IMR-90 (cell line): ENCODE measurements around the gene PCBP4. TPM values are rescaled to one million over a fixed set of nuclear protein-coding genes. Genes with fewer than 3 reads are reported as not detected.

Experiments
- ATAC-seq: fragments of 200-7000 bp; cut with Tn5 transposase; 2 replicates; pipeline ENCODE4 v1.9.1; 2020; ENCODE audit warnings: low read depth, mild to moderate bottlenecking, moderate library complexity
- BruUV-seq: library from RNA; stranded (reverse); fragments of 400-500 nt; replicated peaks from 2 replicates; lab custom pipeline; 2021; lab: Mats Ljungman, UMichigan
- CTCF ChIA-PET: fragments of 300-600 bp; formaldehyde crosslinking; extraction: SDS; loops from one replicate; lab custom pipeline; 2021; ENCODE audit warnings: antibody characterized with exemption; lab: Yijun Ruan, JAX
- POLR2A ChIA-PET: fragments of 300-600 bp; sonication (Branson Sonifier 250); formaldehyde crosslinking; loops from one replicate; lab custom pipeline; 2022; ENCODE audit warnings: antibody characterized with exemption; ENCODE audit not compliant: unreplicated experiment; lab: Charles Lee
- DNase-seq: peaks from one replicate; pipeline ENCODE4 v3.0.0; 2013
- H2AFZ ChIP-seq: replicated peaks from 2 replicates; pipeline ENCODE3; 2013; ENCODE audit warnings: low read length, mild to moderate bottlenecking; ENCODE audit not compliant: poor library complexity
- H2AK5ac ChIP-seq: 2 replicates; pipeline ENCODE4 v1.6.1; 2013; ENCODE audit warnings: low read depth, low read length, inconsistent platforms
- H2AK9ac ChIP-seq: replicated peaks from 2 replicates; pipeline ENCODE3; 2013; ENCODE audit warnings: mild to moderate bottlenecking, low read depth, low read length, moderate library complexity; ENCODE audit not compliant: poor library complexity
- H2BK120ac ChIP-seq: 2 replicates; pipeline ENCODE4 v1.6.1; 2013; ENCODE audit warnings: low read depth, low read length, inconsistent platforms
- H2BK15ac ChIP-seq: 3 replicates; pipeline ENCODE4 v1.6.1; 2013; ENCODE audit warnings: low read depth, low read length, inconsistent platforms
- H2BK20ac ChIP-seq: 2 replicates; pipeline ENCODE4 v1.6.1; 2013; ENCODE audit warnings: low read depth, mild to moderate bottlenecking, inconsistent platforms, low read length, moderate library complexity
- H2BK5ac ChIP-seq: 2 replicates; pipeline ENCODE4 v1.6.1; 2013; ENCODE audit warnings: mild to moderate bottlenecking, low read depth, low read length, inconsistent platforms; ENCODE audit not compliant: poor library complexity, severe bottlenecking
- H3K14ac ChIP-seq: replicated peaks from 2 replicates; pipeline ENCODE4 v1.6.1; 2013; ENCODE audit warnings: low read depth, low read length, inconsistent platforms
- H3K18ac ChIP-seq: 2 replicates; pipeline ENCODE4 v1.6.1; 2013; ENCODE audit warnings: low read depth, low read length, control low read depth
- H3K23ac ChIP-seq: 2 replicates; pipeline ENCODE4 v1.6.1; 2013; ENCODE audit warnings: low read depth, low read length, inconsistent platforms
- H3K27ac ChIP-seq: 2 replicates; pipeline ENCODE4 v1.5.1; 2013; ENCODE audit warnings: mild to moderate bottlenecking, control low read depth, low read length; ENCODE audit not compliant: insufficient read depth
- H3K27me3 ChIP-seq: 2 replicates; pipeline ENCODE4 v1.6.1; 2013; ENCODE audit warnings: low read length; ENCODE audit not compliant: control insufficient read depth, insufficient read depth
- H3K36me3 ChIP-seq: 2 replicates; pipeline ENCODE4 v1.6.1; 2013; ENCODE audit warnings: low read length, mixed read lengths; ENCODE audit not compliant: control insufficient read depth, insufficient read depth
- H3K4ac ChIP-seq: 2 replicates; pipeline ENCODE4 v1.6.1; 2013; ENCODE audit warnings: low read depth, low read length, inconsistent platforms
- H3K4me1 ChIP-seq: 2 replicates; pipeline ENCODE4 v1.6.1; 2013; ENCODE audit warnings: low read length, mixed read lengths; ENCODE audit not compliant: control insufficient read depth, insufficient read depth
- H3K4me2 ChIP-seq: 2 replicates; pipeline ENCODE4 v1.6.1; 2013; ENCODE audit warnings: low read depth, mild to moderate bottlenecking, control low read depth, low read length, moderate library complexity
- H3K4me3 ChIP-seq: 2 replicates; pipeline ENCODE4 v1.5.1; 2013; ENCODE audit warnings: low read depth, mild to moderate bottlenecking, control low read depth, low read length, moderate library complexity; ENCODE audit not compliant: insufficient read depth
- H3K56ac ChIP-seq: 2 replicates; pipeline ENCODE4 v1.6.1; 2013; ENCODE audit warnings: low read length, inconsistent platforms; ENCODE audit not compliant: insufficient read depth; ENCODE audit errors: extremely low read depth
- H3K79me1 ChIP-seq, 2 experiments: 2 replicates each; pipeline ENCODE4 v1.6.1; 2013; ENCODE audit warnings: low read length in 2 of 2, inconsistent platforms in 1 of 2, low read depth in 1 of 2
- H3K9ac ChIP-seq: 2 replicates; pipeline ENCODE4 v1.6.1; 2013; ENCODE audit warnings: low read depth, low read length, control low read depth
- H3K9me1 ChIP-seq: 2 replicates; pipeline ENCODE4 v1.6.1; 2013; ENCODE audit warnings: low read length, inconsistent platforms; ENCODE audit not compliant: insufficient read depth
- H3K9me3 ChIP-seq: 2 replicates; pipeline ENCODE4 v1.6.1; 2013; ENCODE audit warnings: low read length; ENCODE audit not compliant: control insufficient read depth, insufficient read depth
- H4K20me1 ChIP-seq: 2 replicates; pipeline ENCODE4 v1.6.1; 2013; ENCODE audit warnings: low read length, inconsistent platforms; ENCODE audit not compliant: insufficient read depth
- H4K5ac ChIP-seq: 2 replicates; pipeline ENCODE4 v1.6.1; 2013; ENCODE audit warnings: mild to moderate bottlenecking, low read depth, low read length, control low read depth
- H4K8ac ChIP-seq, 2 experiments: 2 replicates each; pipeline ENCODE4 v1.6.1; 2013; ENCODE audit warnings: low read depth in 2 of 2, low read length in 2 of 2, control low read depth in 1 of 2, inconsistent platforms in 1 of 2
- H4K91ac ChIP-seq: 2 replicates; pipeline ENCODE4 v1.6.1; 2013; ENCODE audit warnings: low read depth, low read length, inconsistent platforms; ENCODE audit not compliant: insufficient read depth
- BHLHE40 ChIP-seq: fragments of 150-350 bp; IDR thresholded peaks from 2 replicates; pipeline ENCODE4 v1.6.1; 2016; ENCODE audit warnings: mild to moderate bottlenecking, low read depth, low read length
- CEBPB ChIP-seq: IDR thresholded peaks from 2 replicates; pipeline ENCODE4 v1.6.1; 2012; ENCODE audit warnings: low read depth, low read length, improper control_type of control experiment
- CTCF ChIP-seq: conservative IDR thresholded peaks from 2 replicates; pipeline ENCODE4 v1.5.1; 2012; ENCODE audit warnings: mild to moderate bottlenecking, low read depth, low read length, improper control_type of control experiment
- ELK1 ChIP-seq: fragments of 150-350 bp; IDR thresholded peaks from 2 replicates; pipeline ENCODE4 v1.6.1; 2016; ENCODE audit warnings: low read depth, mild to moderate bottlenecking, low read length, moderate library complexity, borderline replicate concordance
- FOS ChIP-seq: fragments of 150-350 bp; IDR thresholded peaks from 2 replicates; pipeline ENCODE4 v1.6.1; 2016; ENCODE audit warnings: low read depth, low read length
- MAFK ChIP-seq: IDR thresholded peaks from 2 replicates; pipeline ENCODE4 v1.6.1; 2012; ENCODE audit warnings: low read depth, low read length, improper control_type of control experiment
- MAZ ChIP-seq: IDR thresholded peaks from 2 replicates; pipeline ENCODE4 v1.6.1; 2012; ENCODE audit warnings: low read depth, mild to moderate bottlenecking, low read length, improper control_type of control experiment, moderate library complexity, borderline replicate concordance
- NFE2L2 ChIP-seq: fragments of 150-350 bp; IDR thresholded peaks from 2 replicates; pipeline ENCODE4 v1.6.1; 2016; ENCODE audit warnings: low read depth, mild to moderate bottlenecking, low read length
- POLR2A ChIP-seq: IDR thresholded peaks from 2 replicates; pipeline ENCODE4 v1.6.1; 2012; ENCODE audit warnings: mild to moderate bottlenecking, low read depth, low read length
- RAD21 ChIP-seq: IDR thresholded peaks from 2 replicates; pipeline ENCODE4 v1.6.1; 2012; ENCODE audit warnings: low read length, improper control_type of control experiment
- RFX5 ChIP-seq: IDR thresholded peaks from 2 replicates; pipeline ENCODE4 v1.8.0; 2012; ENCODE audit warnings: low read depth, mild to moderate bottlenecking, low read length, moderate library complexity
- SMC3 ChIP-seq: fragments of 150-350 bp; IDR thresholded peaks from 2 replicates; pipeline ENCODE4 v1.6.1; 2016; ENCODE audit warnings: low read depth, mild to moderate bottlenecking, antibody characterized with exemption, low read length, moderate library complexity
- USF2 ChIP-seq: fragments of 150-350 bp; IDR thresholded peaks from 2 replicates; pipeline ENCODE4 v1.6.1; 2017; ENCODE audit warnings: mild to moderate bottlenecking, antibody characterized with exemption, low read length, low read depth
- WGBS, 2 experiments: methylation state at CpG; one replicate each; pipeline versions ENCODE4 v1.1.5 to v1.1.7; 2013; ENCODE audit warnings: missing lambda C conversion rate in 2 of 2; ENCODE audit not compliant: insufficient read length in 1 of 2; ENCODE audit errors: extremely low coverage in 2 of 2; 5-methylcytosine and 5-hydroxymethylcytosine counted together
- dilution Hi-C: fragments of 300-500 bp; cut with HindIII; formaldehyde crosslinking; loops from one replicate; pipeline ENCODE4 v1.14.3; 2018; ENCODE audit warnings: low sequenced_read_pairs; ENCODE audit not compliant: unreplicated experiment
- in situ Hi-C: fragments of 300-500 bp; cut with MboI; formaldehyde crosslinking; loops from 3 replicates; pipeline ENCODE4 v1.14.3; 2019; ENCODE audit warnings: low sequenced_read_pairs, inconsistent platforms, mixed read lengths
- intact Hi-C: fragments of 100-400 bp; cut with micrococcal nuclease; formaldehyde crosslinking; loops from 2 replicates; pipeline ENCODE4 v1.10.0; 2022
- polyA plus RNA-seq, 3 experiments: library from polyadenylated mRNA; depleted of rRNA; stranded (reverse); fragments of >200 nt; gene quantifications; 2 replicates each; pipeline ENCODE4 v1.2.3, GENCODE V29; 2012; ENCODE audit warnings: low replicate concordance in 1 of 3
- total RNA-seq: library from RNA; depleted of rRNA; stranded (reverse); fragments of >200 nt; gene quantifications from 2 replicates; pipeline ENCODE4 v1.2.3, GENCODE V29; 2012

The PCBP4 gene
- total and polyA plus RNA-seq, 2 of the 4 experiments (the other 2 are of a cell fraction): 70.8 to 110 TPM

- Histone ChIP-seq H3K36me3 (peaks cover 24% of the 10 kb centered on the region), H3K4ac (no peak overlapping the region), H3K23ac (no peak overlapping the region), H2AK5ac (no peak overlapping the region), H3K18ac (no peak overlapping the region), H3K56ac (no peak overlapping the region), H3K4me1 (no peaks in the 10 kb centered on the region), H3K14ac (no peak overlapping the region), H2AFZ (no peak overlapping the region), H2BK15ac (no peak overlapping the region), H4K20me1 (no peaks in the 10 kb centered on the region), H3K79me1 (no peaks in the 10 kb centered on the region), H3K4me2 (no peak overlapping the region), H4K8ac (no peak overlapping the region), H4K5ac (no peak overlapping the region), H2BK20ac (no peak overlapping the region), H2AK9ac (no peak overlapping the region), H3K27me3 (no peaks in the 10 kb centered on the region), H2BK120ac (no peak overlapping the region), H4K91ac (no peak overlapping the region), H3K4me3 (no peak overlapping the region), H3K9me1 (no peaks in the 10 kb centered on the region), H3K27ac (no peak overlapping the region), H2BK5ac (no peak overlapping the region), H3K9me3 (no peaks in the 10 kb centered on the region), H3K9ac (no peak overlapping the region)
- peak; percentile 56 for ATAC-seq
- intact Hi-C loops: loop anchor here (10.0 kb wide), 1 partner anchor 595 kb away; no protein-coding TSS in a partner anchor
- ChIA-PET POLR2A (no interaction called here), CTCF (no interaction called here)
- TF ChIP-seq NFE2L2: no peak
- TF ChIP-seq ELK1: no peak
- TF ChIP-seq CTCF: no peak
- no peak for TF ChIP-seq BHLHE40
- no peak for TF ChIP-seq MAFK
- TF ChIP-seq MAZ: no peak
- no peak for TF ChIP-seq RFX5
- TF ChIP-seq RAD21: no peak
- no peak for TF ChIP-seq USF2
- TF ChIP-seq FOS: no peak
- TF ChIP-seq POLR2A: no peak
- no peak for TF ChIP-seq SMC3
- no peak for TF ChIP-seq CEBPB
- dilution Hi-C loops: no loop called here
- WGBS, 2 experiments: 100% methylated on average over 1 of the region's 5 CpGs; no CpG with 5 or more reads in 1 of the 2 experiments
- DNase-seq: no peak
- no TSS peak for BruUV-seq
- in situ Hi-C loops: loop anchor here (25.0 kb wide), 1 partner anchor 542 kb away; the partner anchor contains the start of genes MANF and RBM15B
These were observed 37.7 kb downstream of the PCBP4 start for GRCh38 chr3:51929420-51930003.
